ENCODE data around the gene MEAK7.

- peak; percentile 67 for TF ChIP-seq ISL1 (CRISPR knock-in tag; IDR thresholded peaks at IDR 0.05)
- no peak for TF ChIP-seq CREB5 (CRISPR knock-in tag; IDR thresholded peaks at IDR 0.05; ENCODE audit: low read depth)
- no peak for TF ChIP-seq TOX (CRISPR knock-in tag; IDR thresholded peaks at IDR 0.05; ENCODE audit: borderline replicate concordance)
- no peak for TF ChIP-seq SNAI2 (CRISPR knock-in tag; IDR thresholded peaks at IDR 0.05)
- no peak for TF ChIP-seq TCF4 (CRISPR knock-in tag; IDR thresholded peaks at IDR 0.05; ENCODE audit: borderline replicate concordance)
- no peak for TF ChIP-seq ESRRG (CRISPR knock-in tag; IDR thresholded peaks at IDR 0.05)
- TF ChIP-seq OSR1 (CRISPR knock-in tag; IDR thresholded peaks at IDR 0.05) = no peak
- no peak for TF ChIP-seq PPARA (CRISPR knock-in tag; IDR thresholded peaks at IDR 0.05; ENCODE audit: borderline replicate concordance)
Observed at GRCh38 chr16:84532291-84532724, 27.8 kb upstream of the MEAK7 start.

Data from SK-N-SH treated with all-trans-retinoic acid at 6 μM for 48 hours (cell line).